ENCODE results near the gene NCAPG2.
A peak's percentile ranks its signal among the peaks of the same experiment; 100 is the strongest.

Gene NCAPG2

DNA sequence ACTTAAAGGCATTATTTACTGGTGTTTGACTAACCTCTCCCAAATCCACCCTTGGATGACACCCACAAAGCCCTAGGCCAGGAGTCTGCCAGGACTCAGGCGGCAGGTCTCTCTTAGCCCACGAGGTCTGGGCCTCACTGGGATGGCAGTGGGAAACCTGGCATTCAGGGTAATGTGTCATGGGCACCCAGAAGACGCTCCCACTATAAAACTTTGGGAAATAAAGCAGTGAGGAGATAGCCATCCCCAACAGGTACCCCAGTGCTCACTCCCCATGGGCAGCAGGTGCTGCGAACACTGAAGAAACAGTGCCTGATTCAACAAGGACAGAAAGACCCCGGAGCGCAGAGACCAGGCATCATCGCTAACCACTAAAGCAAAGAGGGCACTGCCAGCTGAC, 102.6 kb downstream of the NCAPG2 start:
- no peak for DNase-seq (ENCODE audit: low read depth in 2 of 2)

DNA sequence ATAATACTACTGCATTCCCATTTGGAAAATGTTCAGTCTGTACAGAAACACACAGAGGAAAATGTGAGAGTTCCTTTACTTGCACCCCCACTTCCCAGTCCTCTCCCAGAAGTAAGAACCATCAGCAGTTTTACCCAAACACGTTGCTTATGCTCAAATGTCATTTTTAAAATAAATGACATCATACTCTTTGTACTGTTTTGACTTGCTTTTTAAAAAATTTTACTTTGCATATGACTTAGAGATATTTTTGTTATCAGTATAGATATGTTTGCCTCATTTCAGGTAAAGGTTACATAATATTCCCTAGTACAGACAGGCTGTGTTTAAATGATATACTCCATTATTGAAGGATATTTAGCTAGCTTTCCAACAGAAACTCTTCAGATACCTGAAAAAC, 103.5 kb downstream of the NCAPG2 start:
- DNase-seq (ENCODE audit: low read depth in 2 of 2): no peak

DNA sequence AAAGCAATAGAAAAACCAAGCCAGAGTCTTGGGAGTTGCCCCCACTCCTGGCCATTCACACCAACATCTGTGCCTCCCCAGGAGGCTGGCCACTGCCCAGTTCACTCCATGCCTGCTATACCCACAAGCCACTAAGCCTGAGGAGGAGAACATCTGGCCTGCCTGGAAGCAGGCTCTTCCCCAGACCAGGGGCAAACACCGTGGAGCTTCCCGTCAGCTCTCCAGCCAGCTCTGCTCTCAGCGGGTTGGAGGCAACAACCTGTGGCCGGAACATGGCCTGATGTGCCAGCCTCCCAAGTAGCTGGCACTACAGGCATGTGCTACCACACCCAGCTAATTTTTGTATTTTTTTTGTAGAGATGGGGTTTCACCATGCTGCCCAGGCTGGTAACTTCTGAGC, 107.9 kb downstream of the NCAPG2 start:
- DNase-seq (ENCODE audit: low read depth in 2 of 2): no peak

DNA sequence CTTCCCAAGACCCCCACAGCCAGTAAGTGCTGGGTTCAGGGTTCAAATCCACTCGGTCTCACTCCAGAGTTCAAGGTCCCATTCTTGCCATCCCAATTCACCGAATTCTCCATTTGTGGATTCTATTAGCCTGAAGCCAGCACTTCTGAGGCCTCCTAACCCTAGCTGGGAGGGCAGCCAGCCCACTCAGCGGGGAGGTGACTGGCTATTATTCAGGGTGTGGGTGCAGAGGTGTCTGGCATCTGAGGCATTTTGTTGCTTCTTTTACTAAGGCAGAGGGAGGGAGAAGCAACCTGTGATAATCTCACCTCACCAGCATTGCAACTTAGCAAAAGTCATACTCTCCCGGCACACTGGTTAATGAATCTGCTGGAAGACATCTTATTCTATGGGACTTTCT, 108.3 kb downstream of the NCAPG2 start:
- DNase-seq (ENCODE audit: low read depth in 2 of 2): no peak

DNA sequence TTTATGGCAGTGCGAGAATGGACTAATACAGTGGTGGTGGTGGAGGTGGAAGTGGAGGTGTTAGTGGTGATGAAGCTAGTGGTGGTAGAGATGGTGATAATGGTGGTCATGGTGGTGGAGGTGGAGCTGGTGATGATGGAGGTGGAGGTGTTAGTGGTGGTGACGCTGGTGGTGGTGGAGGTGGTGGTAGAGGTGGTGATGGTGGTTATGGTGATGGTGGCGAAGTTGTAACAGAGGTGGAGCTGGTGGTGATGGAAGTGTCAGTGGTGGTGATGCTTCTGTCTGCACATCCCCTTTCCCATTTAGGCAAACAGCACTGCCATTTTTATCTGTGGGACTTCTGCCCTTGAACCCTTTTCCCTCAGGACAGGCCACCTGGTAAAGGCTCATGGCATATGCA, 109.5 kb downstream of the NCAPG2 start:
- no peak for DNase-seq (ENCODE audit: low read depth in 2 of 2)

DNA sequence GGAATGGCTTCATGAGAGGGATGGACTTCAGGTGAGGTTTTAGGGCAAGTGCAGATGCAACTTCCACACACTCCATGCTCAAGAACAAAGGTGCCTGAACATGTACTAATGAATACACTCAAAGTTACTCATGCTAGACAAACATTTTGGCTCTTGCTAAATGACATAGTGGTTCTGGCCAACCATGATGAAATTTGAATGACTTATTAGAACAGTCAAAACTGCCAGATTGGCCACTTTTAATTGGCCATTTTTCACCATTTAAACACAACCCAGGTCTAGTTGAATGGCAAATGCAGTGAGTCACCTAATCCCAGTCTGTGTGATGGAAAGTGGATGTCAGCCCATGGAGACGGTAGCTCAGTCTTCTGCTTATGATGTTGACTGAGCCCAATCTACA, 112.1 kb downstream of the NCAPG2 start:
- no peak for DNase-seq (ENCODE audit: low read depth in 2 of 2)

DNA sequence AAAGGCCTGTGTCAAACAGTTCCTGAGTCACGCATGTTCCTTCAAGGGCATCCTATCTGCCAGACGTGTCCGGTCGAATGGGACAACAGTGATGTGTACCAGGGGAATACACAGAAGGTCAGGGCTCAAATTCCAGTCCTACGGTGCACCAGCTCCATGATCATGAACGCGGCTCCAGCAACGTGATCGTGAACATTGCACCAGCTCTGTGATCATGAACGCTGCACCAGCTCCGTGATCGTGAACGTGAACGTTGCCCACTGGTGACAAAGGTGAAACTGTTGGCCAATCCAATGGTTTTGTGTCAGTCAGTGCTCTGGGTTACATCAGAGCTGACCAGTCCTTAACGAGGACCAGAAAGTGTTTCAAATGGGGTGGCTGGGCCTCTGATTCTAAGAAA, 112.7 kb downstream of the NCAPG2 start:
- no peak for DNase-seq (ENCODE audit: low read depth in 2 of 2)

DNA sequence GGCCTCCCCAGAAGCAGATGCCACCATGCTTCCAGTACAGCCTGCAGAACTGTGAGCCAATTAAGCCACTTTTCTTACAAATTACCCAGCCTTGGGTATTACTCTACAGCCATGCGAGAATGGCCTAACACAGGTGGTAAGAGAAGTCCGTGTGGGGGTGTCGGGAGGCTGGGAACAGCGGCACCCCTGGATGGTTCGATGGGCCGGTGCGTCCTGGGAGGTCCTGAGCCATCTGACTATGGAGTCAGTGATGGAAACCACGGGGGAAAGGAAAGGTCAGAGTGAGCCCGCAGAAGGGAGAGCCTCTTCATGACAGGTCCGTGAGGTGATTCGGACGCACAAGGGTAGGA, 114.4 kb downstream of the NCAPG2 start:
- no peak for DNase-seq (ENCODE audit: low read depth in 2 of 2)

DNA sequence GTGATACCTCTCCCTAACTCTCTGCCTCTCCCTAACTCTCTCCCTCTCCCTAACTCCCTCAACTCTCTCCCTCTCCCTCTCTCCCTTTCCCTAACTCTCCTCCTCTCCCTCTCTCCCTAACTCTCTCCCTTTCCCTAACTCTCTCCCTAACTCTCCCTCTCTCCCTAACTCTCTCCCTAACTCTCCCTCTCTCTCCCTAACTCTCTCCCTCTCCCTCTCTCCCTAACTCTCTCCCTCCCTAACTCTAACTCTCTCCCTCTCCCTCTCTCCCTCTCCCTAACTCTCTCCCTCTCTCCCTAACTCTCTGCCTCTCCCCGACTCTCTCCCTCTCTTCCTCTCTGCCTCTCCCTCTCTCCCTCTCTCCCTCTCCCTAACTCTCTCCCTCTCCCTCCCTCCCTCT, 115.0 kb downstream of the NCAPG2 start:
- no peak for DNase-seq (ENCODE audit: low read depth in 2 of 2)

DNA sequence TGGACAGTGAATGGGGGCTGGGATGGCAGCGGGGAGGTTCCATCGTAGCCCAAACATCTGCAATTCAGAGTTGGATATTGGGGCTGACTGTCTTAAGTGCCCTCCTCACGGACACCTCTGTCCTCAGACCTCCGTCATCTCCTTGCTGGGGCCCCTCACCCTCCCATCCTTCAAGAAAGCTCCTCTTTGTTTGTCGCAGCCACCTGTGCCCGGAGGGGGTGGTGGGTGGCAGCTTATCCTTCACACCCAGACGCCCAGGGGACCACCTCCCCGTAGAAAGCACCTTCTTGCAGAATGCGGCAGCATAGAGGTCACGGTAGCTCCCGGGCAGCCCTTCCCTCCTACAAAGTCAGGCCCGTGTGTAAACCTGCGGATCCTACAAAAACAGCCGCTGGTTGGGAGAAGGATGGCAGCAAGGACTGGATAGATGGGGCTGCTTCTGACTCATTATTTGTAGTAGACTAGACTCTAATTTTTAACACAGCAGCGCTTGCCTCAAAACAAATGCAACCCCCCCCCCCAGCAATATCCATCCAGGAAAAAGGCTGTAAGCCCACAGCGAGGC, 115.6 kb downstream of the NCAPG2 start:
- DNase-seq (ENCODE audit: low read depth in 2 of 2): no peak

DNA sequence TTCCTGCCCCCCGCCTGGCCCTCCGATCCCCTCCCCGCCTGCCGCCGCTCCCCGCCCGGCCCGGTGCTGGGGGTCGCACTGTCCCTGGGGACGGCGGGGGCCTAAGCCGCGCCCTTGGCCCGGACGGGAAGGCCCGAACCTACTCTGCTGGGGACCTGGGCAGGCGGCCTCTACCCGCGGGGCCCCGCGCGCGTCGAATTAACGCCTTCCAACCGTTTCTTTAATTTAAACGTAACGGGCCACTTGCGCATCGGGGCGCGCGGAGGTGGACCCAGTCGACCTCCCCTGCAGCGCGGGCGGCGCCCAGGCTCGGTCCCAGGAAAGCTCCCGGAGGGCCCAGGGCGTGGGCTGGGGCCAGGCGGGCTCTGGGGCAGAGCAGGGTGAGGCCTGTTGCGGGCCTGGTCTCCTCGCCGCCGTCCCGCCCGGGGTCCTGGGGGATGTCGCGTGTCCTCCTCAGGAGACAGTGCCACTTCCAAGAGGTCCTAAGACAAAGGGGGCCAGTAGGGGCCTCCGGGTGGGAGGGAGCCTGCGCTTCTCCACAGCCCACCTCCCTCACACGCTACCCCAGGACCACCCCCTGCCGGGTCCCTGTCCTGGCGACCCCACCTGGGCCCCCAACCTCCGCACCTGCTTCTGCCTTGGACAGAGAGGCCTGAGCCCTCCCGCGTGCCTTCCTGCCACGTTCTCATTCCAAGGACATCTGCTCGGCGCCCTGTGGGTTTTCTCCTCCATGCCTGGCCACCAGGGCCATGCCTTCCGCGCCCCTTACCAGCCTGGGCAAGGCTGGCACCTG, 116.3 kb downstream of the NCAPG2 start:
- DNase-seq (ENCODE audit: low read depth in 2 of 2): no peak

DNA sequence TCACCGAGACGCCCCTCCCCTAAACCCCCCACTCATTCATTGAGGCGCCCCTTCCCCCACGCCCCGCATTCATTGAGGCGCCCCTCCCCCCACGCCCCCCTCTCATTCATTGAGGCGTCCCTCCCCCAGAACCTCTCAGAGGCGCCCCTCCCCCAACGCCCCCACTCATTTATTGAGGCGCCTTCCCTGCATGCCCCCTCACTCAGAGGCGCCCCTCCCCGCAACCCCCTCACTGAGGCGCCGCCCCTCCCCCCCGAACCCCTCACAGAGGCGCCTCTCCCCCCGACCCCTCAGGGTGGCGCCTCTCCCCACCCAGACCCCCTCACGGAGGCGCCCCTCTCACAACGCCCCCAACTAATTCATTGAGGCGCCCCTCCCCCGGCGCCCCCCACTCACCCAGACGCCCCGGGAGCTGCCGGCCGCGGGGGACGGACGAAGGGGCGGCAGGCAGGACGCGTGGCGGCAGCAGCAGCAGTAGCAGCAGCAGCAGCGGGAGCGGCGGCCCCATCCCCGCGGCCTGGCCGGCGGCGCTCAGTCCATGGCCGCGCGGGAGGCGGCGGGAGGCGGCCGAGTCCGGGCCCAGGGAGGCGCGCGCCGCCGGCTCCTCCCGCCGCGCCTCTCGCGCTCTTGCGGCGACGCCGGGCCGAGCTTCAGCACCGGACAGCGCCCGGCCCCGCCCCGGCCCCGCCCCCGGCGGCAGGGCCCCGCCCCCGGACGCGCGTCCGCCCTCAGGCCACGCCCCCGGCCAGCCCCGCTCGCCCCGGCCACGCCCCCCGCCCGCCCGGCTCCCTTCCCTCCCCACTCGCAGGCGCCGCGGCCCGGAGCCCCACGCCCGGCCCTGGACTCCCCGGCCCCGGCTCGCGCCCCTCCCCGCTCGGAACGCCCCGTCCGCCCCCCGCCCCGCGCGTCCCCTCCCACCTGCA, 117.2 kb downstream of the NCAPG2 start, which contains the start of gene PTPRN2:
PTPRN2 (minus strand) TSS at position 662 of the 923 bp plus-strand sequence.
- peak; percentile 41 to 44 for DNase-seq (ENCODE audit: low read depth in 2 of 2)

DNA sequence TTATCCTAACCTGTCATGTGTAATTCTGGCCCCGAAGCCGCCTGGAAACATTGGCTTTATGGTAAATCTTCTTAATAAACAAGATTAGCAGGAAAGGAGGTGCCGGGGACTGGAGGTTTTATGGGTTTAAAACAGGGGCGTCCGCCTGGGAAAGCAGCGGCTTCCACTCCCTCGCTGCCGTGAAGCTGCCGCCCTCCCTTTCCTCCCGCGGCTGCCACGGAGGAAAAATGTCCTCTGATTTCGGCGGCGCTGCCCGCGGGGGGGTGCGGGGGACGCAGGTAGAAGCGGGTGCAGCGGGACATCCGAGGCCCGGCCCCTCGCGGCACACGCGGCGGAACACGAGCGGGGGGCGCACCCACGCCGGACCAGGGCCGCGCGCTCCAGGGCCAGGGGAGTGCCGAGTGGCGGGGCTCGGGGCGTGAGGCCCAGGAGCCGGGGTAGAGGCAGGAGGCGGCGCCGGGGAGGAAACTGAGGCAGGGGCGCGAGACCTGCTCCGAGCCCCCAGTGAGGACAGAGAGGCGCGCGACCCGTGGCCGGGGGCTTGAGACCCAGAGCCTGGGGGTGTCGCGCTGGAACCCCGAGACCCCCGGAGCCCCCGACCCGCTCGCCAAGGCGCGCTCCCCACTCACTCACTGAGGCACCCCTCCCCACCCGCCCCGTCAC, 118.0 kb downstream of the NCAPG2 start:
- DNase-seq (ENCODE audit: low read depth in 2 of 2): no peak

DNA sequence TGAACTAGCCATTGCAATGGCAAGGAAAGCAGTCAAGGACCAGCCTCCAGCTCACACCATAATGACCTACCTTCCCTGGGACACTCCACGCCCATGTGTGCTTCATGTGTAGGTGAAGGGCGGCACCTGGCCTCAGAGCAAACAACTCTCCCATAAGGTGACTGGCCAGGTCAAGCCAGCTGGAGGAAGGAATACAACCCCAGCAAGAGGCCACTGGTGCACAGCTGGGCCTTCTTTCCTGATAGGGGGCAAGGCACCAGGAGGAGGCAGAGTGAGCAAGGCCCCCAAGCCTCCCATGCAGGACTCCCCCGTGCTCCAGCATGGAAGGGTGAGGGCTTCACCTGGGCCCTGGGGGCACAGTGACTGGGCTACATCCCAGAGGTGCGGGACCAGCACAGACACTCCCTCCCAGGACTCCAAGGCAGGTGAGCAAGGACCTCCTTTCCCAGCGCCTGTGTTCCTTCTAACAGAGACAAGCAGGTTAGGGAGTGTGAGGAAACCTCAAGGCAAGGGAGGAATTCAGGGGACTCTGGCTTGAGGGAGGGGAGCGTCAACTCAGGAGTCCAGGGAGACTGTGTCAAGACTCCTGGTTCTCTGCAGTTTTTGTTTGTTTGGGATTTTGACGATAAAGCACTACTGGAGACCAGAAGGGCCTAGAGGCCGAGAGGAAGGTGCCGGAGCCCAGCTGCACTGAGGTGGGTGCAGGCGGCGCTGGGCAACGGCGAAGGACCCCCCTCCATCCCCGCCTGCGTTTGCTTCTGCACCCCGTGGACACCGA, 118.7 kb downstream of the NCAPG2 start:
- no peak for DNase-seq (ENCODE audit: low read depth in 2 of 2)

DNA sequence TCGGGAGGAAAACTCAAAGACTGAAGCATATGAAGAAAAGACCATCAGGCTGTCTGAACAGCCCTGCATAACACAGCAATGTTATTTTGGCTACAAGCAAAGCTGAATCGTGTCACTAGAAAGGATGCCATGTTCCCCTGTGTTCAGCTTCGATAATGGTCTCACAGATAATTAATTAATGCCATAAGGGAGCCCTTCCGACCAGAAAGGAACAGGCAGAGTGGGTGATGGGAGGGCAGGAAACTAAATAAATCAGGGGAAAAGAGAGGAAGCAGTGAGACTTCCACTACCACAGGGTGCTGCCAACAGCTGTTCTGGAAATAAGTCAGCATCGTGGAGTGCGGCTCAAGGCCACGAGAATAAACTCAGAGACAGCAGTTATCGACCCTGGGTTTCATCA, 120.2 kb downstream of the NCAPG2 start:
- DNase-seq (ENCODE audit: low read depth in 2 of 2): no peak

DNA sequence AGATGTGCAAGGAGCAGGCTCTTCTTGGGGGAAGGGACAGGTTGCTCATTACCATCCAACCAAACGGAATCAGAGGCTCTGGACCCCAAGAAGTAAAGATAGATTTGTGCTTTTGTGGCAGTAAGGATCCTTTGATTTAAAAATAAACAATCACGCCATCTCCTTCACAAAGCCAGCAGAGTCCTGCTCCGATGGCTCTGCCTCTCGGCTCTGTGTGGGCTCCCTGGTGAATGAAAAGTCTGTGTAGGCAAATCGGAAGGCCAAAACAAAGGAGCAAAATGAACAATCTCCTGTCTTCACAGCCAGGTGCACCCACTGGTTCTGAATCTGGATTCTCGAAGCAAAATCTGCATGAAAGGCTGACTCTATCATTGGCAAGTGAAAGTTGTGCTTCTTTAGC, 120.8 kb downstream of the NCAPG2 start:
- no peak for DNase-seq (ENCODE audit: low read depth in 2 of 2)

DNA sequence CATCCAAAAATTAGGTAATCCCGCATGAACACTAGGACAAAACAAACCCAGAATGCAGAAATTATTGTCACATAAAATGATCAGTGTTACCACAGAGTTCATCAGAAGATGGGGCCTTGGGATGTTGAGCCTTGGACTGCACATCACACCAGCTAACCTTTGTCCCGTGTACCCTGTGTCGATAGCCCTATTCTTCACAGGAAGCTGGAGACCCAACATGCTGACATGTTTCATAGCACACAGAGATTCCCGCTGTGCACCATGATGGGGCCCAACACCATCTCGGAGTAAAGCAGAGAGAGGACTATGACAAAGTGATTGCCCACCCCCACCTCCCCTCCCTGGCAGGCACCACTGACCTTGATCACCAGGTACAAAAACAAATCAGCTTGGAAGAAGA, 121.5 kb downstream of the NCAPG2 start:
- no peak for DNase-seq (ENCODE audit: low read depth in 2 of 2)

DNA sequence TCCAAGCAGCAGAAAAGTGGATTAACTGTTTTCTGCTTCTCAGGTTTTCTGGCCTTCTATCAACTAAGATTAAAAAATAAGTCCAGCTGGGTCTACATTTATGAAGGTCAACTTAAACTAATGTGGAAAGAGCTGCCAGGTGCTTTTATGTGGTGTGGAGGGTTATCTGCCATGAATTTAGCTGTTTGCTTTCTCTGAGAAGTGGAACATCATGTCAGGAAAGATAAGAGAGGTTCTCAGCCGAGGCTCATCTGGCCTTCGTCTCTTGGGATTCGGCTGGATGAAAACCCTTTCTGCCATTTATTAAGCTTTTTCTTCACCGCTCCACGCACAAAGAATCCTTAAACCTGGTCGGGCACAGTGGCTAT, 122.5 kb downstream of the NCAPG2 start:
- no peak for DNase-seq (ENCODE audit: low read depth in 2 of 2)

DNA sequence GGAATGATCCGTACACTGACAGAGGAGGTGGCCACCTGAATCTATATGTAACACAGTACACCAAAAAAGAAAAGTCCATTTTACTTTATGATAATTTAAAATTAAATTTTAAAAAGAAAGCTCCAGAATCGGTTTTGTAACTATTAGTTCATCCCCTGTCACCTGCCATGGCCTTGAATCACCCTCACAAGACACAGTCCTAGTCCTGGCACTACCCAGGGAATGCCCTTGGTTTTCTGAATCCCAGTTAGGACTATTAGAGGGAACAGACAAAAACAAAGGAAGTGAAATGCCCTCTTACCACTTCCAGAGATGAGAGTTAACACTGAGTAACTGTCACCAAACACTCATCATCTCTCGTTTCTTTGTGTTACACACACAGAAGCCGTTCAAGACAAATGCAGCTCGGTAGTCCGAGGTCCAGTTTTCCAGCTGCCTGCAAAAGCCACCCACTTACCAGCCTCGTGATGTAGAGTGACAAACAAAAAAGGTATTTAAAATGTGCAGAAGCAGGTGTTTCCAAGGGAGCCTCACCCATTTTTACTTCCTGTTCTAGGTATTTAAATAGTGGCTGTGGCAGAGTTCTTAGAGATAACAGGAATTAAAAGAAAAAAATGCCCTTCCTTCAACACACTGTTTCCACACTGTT, 123.0 kb downstream of the NCAPG2 start:
- DNase-seq (ENCODE audit: low read depth in 2 of 2): no peak

Measured in stimulated activated CD8-positive, alpha-beta memory T cell treated with anti-CD3 and anti-CD28 coated beads, Interleukin-2, amount 100 ng/mL, for 48 hours (primary cell).